Upper lobe of right lung (tissue), 1 donor: ENCODE data around the gene EXOC4. TPM values are rescaled to one million over a fixed set of nuclear protein-coding genes. Genes with fewer than 3 reads are reported as not detected.

Experiments used
- ATAC-seq: fragments of 200-7000 bp; cut with Tn5 transposase; one replicate; pipeline ENCODE4 v1.9.1; 2020; ENCODE audit warnings: mild to moderate bottlenecking, moderate library complexity
- DNase-seq: peaks from one replicate; pipeline ENCODE4 v3.0.0-alpha.2; 2020
- H3K27ac ChIP-seq: fragments of 200-600 bp; one replicate; pipeline ENCODE4 v1.8.0; 2022
- H3K27me3 ChIP-seq: fragments of 200-600 bp; one replicate; pipeline ENCODE4 v1.8.0; 2022; ENCODE audit warnings: mild to moderate bottlenecking
- H3K36me3 ChIP-seq: fragments of 200-600 bp; one replicate; pipeline ENCODE4 v1.8.0; 2022
- H3K4me1 ChIP-seq: fragments of 200-600 bp; one replicate; pipeline ENCODE4 v1.8.0; 2022
- H3K4me3 ChIP-seq: fragments of 200-600 bp; one replicate; pipeline ENCODE4 v1.8.0; 2022; ENCODE audit warnings: mild to moderate bottlenecking
- H3K9me3 ChIP-seq: fragments of 200-600 bp; one replicate; pipeline ENCODE4 v1.8.0; 2022
- intact Hi-C: fragments of 100-400 bp; cut with DNase I; formaldehyde crosslinking; loops from one replicate; pipeline ENCODE4 v1.11.0; 2022
- total RNA-seq: library from RNA; stranded (reverse); fragmentation: NEBNext Ultra II Directional; extraction: Animal tissue kit (Norgen Biotek cat#: 25700); gene quantifications from one replicate; pipeline ENCODE4 v1.2.1, GENCODE V29; 2021
- TF ChIP-seq, protein P1 (sequence below): fragments of 200-600 bp; IDR thresholded peaks from one replicate; pipeline ENCODE4 v1.8.0; 2022; ENCODE audit warnings: antibody characterized with exemption
- donor health status: DM: no; HTN: yes; CAD: no; lungs with severe emphysema.

The EXOC4 gene
- total RNA-seq, 1 donor from 2014 or later: 73.5 TPM

DNA sequence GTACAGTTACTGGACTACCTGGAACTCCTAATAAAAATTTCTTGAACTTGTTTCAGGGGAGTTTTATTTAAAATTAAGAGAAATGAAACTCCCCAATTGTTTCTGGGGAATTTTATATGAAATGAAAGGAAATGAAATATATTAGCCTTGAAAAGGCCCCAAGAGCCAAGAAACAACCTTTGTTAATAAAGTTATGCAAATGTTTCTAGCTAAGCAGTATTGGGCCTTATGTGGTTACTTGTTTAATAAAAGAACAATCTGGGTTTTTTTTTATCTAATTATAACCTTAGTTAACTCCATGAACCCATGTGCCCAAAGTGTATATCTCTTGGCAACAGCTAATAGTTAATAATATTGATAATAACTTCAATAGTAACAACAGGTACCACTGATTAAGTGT lies 222.8 kb downstream of the EXOC4 start:
- no peaks in the 10 kb centered on the region for H3K27me3 ChIP-seq
- ATAC-seq (no peak), DNase-seq (no peak)
- no peak overlapping the region for H3K4me3 ChIP-seq
- TF ChIP-seq, protein P1, sequence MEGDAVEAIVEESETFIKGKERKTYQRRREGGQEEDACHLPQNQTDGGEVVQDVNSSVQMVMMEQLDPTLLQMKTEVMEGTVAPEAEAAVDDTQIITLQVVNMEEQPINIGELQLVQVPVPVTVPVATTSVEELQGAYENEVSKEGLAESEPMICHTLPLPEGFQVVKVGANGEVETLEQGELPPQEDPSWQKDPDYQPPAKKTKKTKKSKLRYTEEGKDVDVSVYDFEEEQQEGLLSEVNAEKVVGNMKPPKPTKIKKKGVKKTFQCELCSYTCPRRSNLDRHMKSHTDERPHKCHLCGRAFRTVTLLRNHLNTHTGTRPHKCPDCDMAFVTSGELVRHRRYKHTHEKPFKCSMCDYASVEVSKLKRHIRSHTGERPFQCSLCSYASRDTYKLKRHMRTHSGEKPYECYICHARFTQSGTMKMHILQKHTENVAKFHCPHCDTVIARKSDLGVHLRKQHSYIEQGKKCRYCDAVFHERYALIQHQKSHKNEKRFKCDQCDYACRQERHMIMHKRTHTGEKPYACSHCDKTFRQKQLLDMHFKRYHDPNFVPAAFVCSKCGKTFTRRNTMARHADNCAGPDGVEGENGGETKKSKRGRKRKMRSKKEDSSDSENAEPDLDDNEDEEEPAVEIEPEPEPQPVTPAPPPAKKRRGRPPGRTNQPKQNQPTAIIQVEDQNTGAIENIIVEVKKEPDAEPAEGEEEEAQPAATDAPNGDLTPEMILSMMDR: no peak
- H3K4me1 ChIP-seq: no peaks in the 10 kb centered on the region
- peaks cover 7% of the 10 kb centered on the region for H3K36me3 ChIP-seq
- H3K27ac ChIP-seq: no peak overlapping the region
- no peaks in the 10 kb centered on the region for H3K9me3 ChIP-seq
- intact Hi-C loops: no loop called here

DNA sequence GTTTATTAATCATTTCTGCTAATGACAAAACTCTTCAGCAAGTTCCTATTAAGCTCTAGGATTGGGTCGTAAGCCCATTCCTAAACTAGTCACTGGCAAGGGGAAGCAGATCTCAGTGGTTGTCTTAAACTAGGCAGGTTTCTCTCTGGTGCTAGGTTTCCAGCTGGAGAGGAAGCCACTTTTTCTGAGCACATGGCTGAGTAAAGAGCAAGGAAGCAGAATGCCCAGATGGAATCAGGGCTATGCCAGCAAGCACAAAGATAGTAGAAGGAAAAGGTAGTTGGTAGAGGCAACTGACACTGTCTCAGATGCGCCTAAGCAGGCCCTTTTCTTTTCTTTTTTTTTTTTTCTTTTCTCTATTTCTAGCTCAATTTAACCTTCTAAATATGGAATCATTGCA lies 224.9 kb downstream of the EXOC4 start:
- peaks cover 7% of the 10 kb centered on the region for H3K36me3 ChIP-seq
- ATAC-seq (no peak), DNase-seq (no peak)
- no peaks in the 10 kb centered on the region for H3K27me3 ChIP-seq
- no peak overlapping the region for H3K4me3 ChIP-seq
- H3K9me3 ChIP-seq: no peaks in the 10 kb centered on the region
- TF ChIP-seq, protein P1: no peak
- H3K4me1 ChIP-seq: no peaks in the 10 kb centered on the region
- no peak overlapping the region for H3K27ac ChIP-seq
- intact Hi-C loops: no loop called here

DNA sequence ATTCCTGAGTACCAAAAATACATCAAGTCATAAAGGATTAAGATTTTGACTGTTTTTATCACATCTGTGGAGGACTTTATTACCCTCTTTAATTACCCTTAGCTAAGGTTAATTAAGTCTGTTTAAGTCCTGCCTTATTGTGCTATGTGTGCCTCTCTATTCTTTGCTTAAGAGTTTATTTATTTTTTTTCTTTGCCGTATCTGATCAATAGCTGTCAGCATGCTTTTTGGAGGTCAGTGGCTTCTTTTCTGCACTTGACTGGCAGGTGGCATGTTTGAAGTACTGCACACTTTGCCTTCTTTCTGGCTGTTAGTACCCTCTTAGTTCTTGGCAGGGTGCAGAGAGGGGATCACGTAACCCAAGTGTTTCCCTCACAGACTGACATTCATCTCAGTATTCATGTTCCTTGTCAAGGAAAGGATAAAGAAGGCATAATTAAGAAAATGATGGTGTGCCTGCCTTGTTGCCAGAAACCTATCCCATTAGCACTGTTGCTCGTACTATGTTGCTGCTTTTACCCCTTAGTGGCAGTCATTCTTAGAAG lies 225.8 kb downstream of the EXOC4 start:
- no peak overlapping the region for H3K27ac ChIP-seq
- intact Hi-C loops: no loop called here
- TF ChIP-seq, protein P1: no peak

DNA sequence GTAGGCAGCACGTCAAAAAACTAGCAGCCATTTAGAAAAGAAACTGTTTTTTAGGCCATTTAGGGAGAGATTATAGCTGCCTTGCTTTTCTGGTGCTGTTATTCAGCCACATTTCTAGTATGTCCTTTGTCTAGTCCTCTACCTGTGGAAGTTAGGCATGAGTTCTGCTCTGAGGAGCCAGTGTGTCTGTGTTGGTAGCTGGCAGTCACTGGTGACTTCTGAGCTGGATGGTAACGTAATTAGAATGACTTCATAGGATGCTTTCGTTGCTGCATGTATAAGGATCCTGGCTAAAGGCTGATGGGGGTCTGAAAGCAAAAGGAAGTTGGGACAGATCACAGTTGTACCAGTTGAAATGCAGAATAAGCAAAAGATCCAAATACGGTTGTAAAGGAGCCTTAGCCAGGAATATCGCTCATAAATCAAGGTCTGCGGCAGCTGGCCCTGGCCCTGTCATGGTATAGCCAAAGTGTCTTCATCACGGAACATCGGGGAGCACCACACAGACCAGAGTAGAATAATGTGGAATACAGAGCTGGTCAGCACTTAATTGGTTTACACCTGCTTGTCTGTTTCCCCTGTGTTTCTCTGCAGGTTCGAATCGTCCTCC lies 226.7 kb downstream of the EXOC4 start:
- TF ChIP-seq, protein P1: no peak
- ATAC-seq: no peak
- Histone ChIP-seq H3K4me3 (no peak overlapping the region), H3K9me3 (no peaks in the 10 kb centered on the region), H3K27me3 (no peaks in the 10 kb centered on the region), H3K27ac (no peak overlapping the region), H3K36me3 (peaks cover 7% of the 10 kb centered on the region), H3K4me1 (no peaks in the 10 kb centered on the region)
- no peak for DNase-seq
- intact Hi-C loops: no loop called here

More for the DNA sequence above, 225.8 kb downstream of the EXOC4 start:
- Histone ChIP-seq H3K4me1 (no peaks in the 10 kb centered on the region), H3K27me3 (no peaks in the 10 kb centered on the region), H3K4me3 (no peak overlapping the region), H3K9me3 (no peaks in the 10 kb centered on the region), H3K36me3 (peaks cover 7% of the 10 kb centered on the region)
- DNase-seq (no peak), ATAC-seq (no peak)

DNA sequence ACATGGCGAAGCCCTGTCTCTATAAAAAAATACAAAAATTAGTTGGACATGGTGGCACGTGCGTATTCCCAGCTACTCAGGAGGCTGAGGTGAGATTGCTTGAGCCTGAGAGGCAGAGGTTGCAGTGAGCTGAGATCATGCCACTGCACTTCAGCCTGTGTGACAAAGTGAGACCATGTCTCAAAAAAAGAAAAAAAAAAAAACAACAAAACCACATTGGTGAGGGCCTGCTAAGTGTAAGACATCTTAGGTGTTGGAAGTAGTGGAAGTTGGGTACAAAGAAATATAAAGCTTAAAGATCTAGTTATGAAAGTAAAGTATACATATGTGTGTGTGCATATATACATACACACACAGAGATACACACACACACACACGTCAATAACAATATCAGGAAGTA lies 228.0 kb downstream of the EXOC4 start:
- H3K27ac ChIP-seq: no peak overlapping the region
- DNase-seq (no peak), ATAC-seq (no peak)
- no peaks in the 10 kb centered on the region for H3K27me3 ChIP-seq
- H3K9me3 ChIP-seq: no peaks in the 10 kb centered on the region
- TF ChIP-seq, protein P1: no peak
- intact Hi-C loops: no loop called here
- peaks cover 7% of the 10 kb centered on the region for H3K36me3 ChIP-seq
- no peaks in the 10 kb centered on the region for H3K4me1 ChIP-seq
- no peak overlapping the region for H3K4me3 ChIP-seq
